CD4-positive, CD25-positive, alpha-beta regulatory T cell (primary cell): ENCODE results near the gene KATNAL2. TPM values are rescaled to one million over a fixed set of nuclear protein-coding genes. Genes with fewer than 3 reads are reported as not detected.
A peak's percentile ranks its signal among the peaks of the same experiment; 100 is the strongest.

ENCODE experiments used
- ATAC-seq, 2 donors: fragments of 150-1000 bp; cut with Tn5 transposase; one replicate each; pipeline ENCODE4 v1.10.0; 2021; ENCODE audit warnings: low read depth in 2 of 2, moderate number of reproducible peaks in 2 of 2, moderate library complexity in 1 of 2
- DNase-seq, 3 donors: peaks; one replicate each; pipeline versions ENCODE4 v3.0.0 to v3.0.0-alpha.2; 2012 to 2022; ENCODE audit warnings: mixed read lengths in 1 of 3
- H3K27ac ChIP-seq: one replicate; pipeline ENCODE4 v1.7.0; 2013; ENCODE audit warnings: mild to moderate bottlenecking, low read length; ENCODE audit not compliant: insufficient read depth, poor library complexity, severe bottlenecking
- H3K27me3 ChIP-seq: one replicate; pipeline ENCODE4 v1.7.0; 2013; ENCODE audit warnings: low read length; ENCODE audit not compliant: control insufficient read depth, insufficient read depth
- H3K36me3 ChIP-seq: one replicate; pipeline ENCODE4 v1.7.0; 2013; ENCODE audit warnings: mild to moderate bottlenecking, low read length, moderate library complexity; ENCODE audit not compliant: control insufficient read depth, insufficient read depth
- H3K4me1 ChIP-seq: 2 replicates; pipeline ENCODE4 v1.7.0; 2013; ENCODE audit warnings: mild to moderate bottlenecking, low read length; ENCODE audit not compliant: insufficient read depth, control insufficient read depth, poor library complexity, severe bottlenecking
- H3K4me3 ChIP-seq: one replicate; pipeline ENCODE4 v1.7.0; 2013; ENCODE audit warnings: low read depth, mild to moderate bottlenecking, low read length, moderate library complexity
- H3K9me3 ChIP-seq, 2 experiments: 1 replicate in 1 of 2; 2 replicates in 1 of 2; pipeline ENCODE4 v1.7.0; 2013; ENCODE audit warnings: low read length in 2 of 2, mild to moderate bottlenecking in 1 of 2, moderate library complexity in 1 of 2; ENCODE audit not compliant: control insufficient read depth in 2 of 2
- H3K27ac Mint-ChIP-seq, 3 donors: one replicate each; pipeline ENCODE4 v1.8.0; 2020 to 2022; ENCODE audit warnings: mild to moderate bottlenecking in 3 of 3, mixed read lengths in 3 of 3, moderate library complexity in 2 of 3
- H3K27me3 Mint-ChIP-seq: one replicate; pipeline ENCODE4 v1.8.0; 2022; ENCODE audit warnings: mild to moderate bottlenecking, mixed read lengths
- H3K36me3 Mint-ChIP-seq: one replicate; pipeline ENCODE4 v1.8.0; 2020; ENCODE audit warnings: mixed read lengths
- H3K4me1 Mint-ChIP-seq, 4 donors: one replicate each; pipeline ENCODE4 v1.8.0; 2020 to 2022; ENCODE audit warnings: mixed read lengths in 4 of 4, mild to moderate bottlenecking in 1 of 4
- H3K4me3 Mint-ChIP-seq, 4 donors: one replicate each; pipeline ENCODE4 v1.8.0; 2020 to 2022; ENCODE audit warnings: mild to moderate bottlenecking in 4 of 4, mixed read lengths in 4 of 4, moderate library complexity in 3 of 4
- H3K9me3 Mint-ChIP-seq, 7 donors: one replicate each; pipeline ENCODE4 v1.8.0; 2020 to 2022; ENCODE audit warnings: mixed read lengths in 7 of 7, mild to moderate bottlenecking in 3 of 7, moderate library complexity in 2 of 7
- polyA plus RNA-seq, 4 donors: library from polyadenylated mRNA; unstranded; fragments of 300-500 nt; fragmentation: Illumina TruSeq; gene quantifications; one replicate each; pipeline ENCODE4 v1.2.3, GENCODE V29; 2021
- total RNA-seq: library from RNA; stranded (reverse); gene quantifications from one replicate; pipeline ENCODE4 v1.2.3, GENCODE V29; 2022

KATNAL2 gene, protein sequence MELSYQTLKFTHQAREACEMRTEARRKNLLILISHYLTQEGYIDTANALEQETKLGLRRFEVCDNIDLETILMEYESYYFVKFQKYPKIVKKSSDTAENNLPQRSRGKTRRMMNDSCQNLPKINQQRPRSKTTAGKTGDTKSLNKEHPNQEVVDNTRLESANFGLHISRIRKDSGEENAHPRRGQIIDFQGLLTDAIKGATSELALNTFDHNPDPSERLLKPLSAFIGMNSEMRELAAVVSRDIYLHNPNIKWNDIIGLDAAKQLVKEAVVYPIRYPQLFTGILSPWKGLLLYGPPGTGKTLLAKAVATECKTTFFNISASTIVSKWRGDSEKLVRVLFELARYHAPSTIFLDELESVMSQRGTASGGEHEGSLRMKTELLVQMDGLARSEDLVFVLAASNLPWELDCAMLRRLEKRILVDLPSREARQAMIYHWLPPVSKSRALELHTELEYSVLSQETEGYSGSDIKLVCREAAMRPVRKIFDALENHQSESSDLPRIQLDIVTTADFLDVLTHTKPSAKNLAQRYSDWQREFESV
- not detected for total RNA-seq
- under 1 TPM in 1 of 4 donors, not detected in 3; 0.51 TPM for polyA plus RNA-seq

DNA sequence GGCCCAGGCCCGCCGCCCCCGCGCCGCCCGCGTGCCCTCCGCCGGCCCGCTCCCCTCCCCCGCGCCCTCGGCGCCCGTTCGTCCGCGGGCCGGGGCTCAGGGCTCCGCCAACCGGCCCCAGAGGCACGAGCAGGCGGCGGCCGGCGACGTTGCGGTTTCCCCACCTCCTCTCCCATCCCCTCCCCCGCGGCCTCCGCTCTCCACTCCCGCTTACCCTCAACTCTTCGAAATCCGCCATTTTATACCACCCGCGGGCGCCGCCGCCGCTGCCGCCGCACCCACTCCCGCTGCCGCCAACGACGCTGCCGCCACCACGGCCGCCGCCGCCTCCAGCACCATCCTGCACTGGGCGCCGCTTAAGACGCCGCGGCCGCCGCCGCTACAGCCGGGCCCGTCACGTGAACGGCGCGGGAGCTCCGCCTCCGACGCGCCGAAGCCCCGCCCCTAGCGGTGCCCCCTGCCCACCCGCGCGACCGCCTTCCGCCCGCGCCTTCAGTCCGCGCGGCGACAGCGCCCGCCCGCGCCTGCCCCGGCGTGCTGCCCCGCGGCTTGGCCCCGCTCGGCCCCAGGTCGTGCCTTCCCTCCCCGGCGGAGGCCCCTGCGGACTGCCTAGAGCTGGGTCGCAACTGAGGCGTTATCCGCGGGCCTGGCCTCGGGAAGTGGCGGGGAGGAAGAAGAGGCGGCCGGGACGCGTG is at the start of gene KATNAL2, which contains the start of gene PIAS2:
TSS of gene KATNAL2 (plus strand) at position 495 of the 695 bp plus-strand sequence. CDS start 29,271 bp downstream, outside the sequence.
TSS of gene PIAS2 (minus strand) at position 400 of the 695 bp plus-strand sequence. CDS start at position 238, 162 bp downstream.
- DNase-seq (peak; percentile 68 to 87 (median 74)), ATAC-seq (peak; percentile 85 to 88)
- Histone ChIP-seq H3K36me3 (no peaks in the 10 kb centered on the region), H3K9me3 (no peaks in the 10 kb centered on the region), H3K27ac (peak within 1 kb of the TSS; percentile 51), H3K4me3 (peak within 1 kb of the TSS; percentile 97), H3K27me3 (no peaks in the 10 kb centered on the region), H3K4me1 (peaks cover 17% of the 10 kb centered on the region)
- H3K9me3 Mint-ChIP-seq = peaks cover 0 to 2% (median 0%) of the 10 kb centered on the region in 7 donors
- peaks cover 8 to 49% (median 38%) of the 10 kb centered on the region in 4 donors for H3K4me1 Mint-ChIP-seq
- peak within 1 kb of the TSS; percentile 93 to 98 (median 96) for H3K4me3 Mint-ChIP-seq
- no peaks in the 10 kb centered on the region for H3K36me3 Mint-ChIP-seq
- peak within 1 kb of the TSS; percentile 91 to 92 (median 92) for H3K27ac Mint-ChIP-seq
- no peaks in the 10 kb centered on the region for H3K27me3 Mint-ChIP-seq

DNA sequence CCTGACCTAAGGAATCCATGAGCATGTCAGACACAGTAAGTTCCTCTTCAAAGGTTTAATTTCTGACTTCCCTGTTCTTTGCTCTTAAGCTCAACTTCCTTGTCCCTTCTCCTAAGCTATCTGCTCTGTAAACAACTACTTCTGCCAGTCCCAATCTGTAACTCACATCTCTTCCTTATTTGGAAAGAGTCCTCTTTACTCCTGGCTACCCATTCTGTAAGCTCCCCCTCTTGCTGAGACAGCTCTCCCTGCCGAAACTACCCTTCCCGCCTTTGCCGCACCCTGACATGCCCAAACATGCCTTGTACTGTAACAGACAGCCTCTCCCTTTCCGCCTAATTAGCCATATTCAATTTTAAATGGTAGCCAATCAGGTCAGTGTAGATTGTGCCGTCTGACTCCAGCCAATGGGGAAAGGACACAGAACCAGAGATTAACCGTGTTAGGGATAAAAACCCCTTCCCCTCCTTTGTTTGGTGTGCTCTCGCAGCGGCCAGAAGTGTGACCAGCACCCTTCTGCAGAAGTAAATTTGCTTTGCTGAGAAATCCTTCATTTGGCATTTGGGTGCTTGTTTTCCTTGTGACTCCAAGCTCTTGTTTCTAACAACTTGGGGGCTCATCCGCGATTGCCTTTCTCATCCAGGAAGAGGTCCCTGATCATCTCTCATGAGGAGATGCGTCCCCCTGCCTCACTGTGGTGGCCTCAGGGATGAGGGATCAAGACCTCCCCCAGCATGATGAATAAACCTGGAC is 49.1 kb upstream of the KATNAL2 start:
- H3K9me3 Mint-ChIP-seq = peaks cover 0 to 34% (median 11%) of the 10 kb centered on the region in 7 donors
- H3K4me3 Mint-ChIP-seq = no peak overlapping the region
- H3K27ac ChIP-seq = no peak overlapping the region

DNA sequence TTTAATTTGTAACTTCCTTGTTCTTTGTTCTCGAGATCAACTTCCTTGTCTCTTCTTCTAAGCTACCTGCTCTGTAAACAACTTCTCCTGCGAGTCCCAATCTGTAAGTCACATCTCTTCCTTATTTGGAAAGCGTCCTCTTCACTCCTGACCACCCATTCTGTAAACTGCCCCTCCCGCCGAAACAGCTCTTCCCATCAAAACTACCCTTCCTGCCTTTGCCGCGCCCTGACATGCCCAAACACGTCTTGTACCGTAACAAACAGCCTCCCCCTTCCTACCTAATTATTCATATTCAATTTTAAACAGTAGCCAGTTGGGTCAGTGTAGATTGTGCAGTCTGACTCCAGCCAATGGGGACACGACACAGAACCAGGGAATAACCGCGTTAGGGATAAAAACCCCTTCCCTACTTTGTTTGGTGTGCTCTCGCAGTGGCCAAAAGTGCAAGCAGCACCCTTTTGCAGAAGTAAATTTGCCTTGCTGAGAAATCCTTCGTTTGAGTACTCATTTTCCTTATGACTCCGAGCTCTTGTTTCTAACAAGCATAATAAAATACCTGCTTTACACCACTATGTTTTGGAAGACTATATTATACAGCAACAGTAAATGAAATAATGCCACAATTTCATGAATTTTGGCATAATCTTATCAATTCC is 39.9 kb upstream of the KATNAL2 start:
- Histone ChIP-seq H3K9me3 (peaks cover 19 to 33% of the 10 kb centered on the region in 2 experiments), H3K36me3 (peaks cover 4% of the 10 kb centered on the region), H3K27ac (no peak overlapping the region), H3K4me1 (no peaks in the 10 kb centered on the region), H3K4me3 (no peak overlapping the region), H3K27me3 (no peaks in the 10 kb centered on the region)
- ATAC-seq (no peak), DNase-seq (no peak)
- Mint-ChIP-seq H3K4me1 (peaks cover 0 to 25% (median 12%) of the 10 kb centered on the region in 4 donors), H3K27ac (peak overlapping the region in 2 of 3 donors; percentile 28 to 84), H3K9me3 (peaks cover 1 to 34% (median 16%) of the 10 kb centered on the region in 7 donors), H3K27me3 (no peaks in the 10 kb centered on the region), H3K4me3 (peak overlapping the region in 1 of 4 donors; percentile 7), H3K36me3 (peaks cover 51% of the 10 kb centered on the region)

More for the DNA sequence above, 49.1 kb upstream of the KATNAL2 start:
- H3K27ac Mint-ChIP-seq = peak overlapping the region in 1 of 3 donors; percentile 65
- Histone ChIP-seq H3K4me1 (no peaks in the 10 kb centered on the region), H3K36me3 (peaks cover 7% of the 10 kb centered on the region), H3K4me3 (no peak overlapping the region), H3K27me3 (no peaks in the 10 kb centered on the region), H3K9me3 (peaks cover 8 to 18% of the 10 kb centered on the region in 2 experiments)
- ATAC-seq (no peak), DNase-seq (no peak)
- peaks cover 36% of the 10 kb centered on the region for H3K36me3 Mint-ChIP-seq
- no peaks in the 10 kb centered on the region for H3K27me3 Mint-ChIP-seq
- H3K4me1 Mint-ChIP-seq = peaks cover 0 to 22% (median 16%) of the 10 kb centered on the region in 4 donors

DNA sequence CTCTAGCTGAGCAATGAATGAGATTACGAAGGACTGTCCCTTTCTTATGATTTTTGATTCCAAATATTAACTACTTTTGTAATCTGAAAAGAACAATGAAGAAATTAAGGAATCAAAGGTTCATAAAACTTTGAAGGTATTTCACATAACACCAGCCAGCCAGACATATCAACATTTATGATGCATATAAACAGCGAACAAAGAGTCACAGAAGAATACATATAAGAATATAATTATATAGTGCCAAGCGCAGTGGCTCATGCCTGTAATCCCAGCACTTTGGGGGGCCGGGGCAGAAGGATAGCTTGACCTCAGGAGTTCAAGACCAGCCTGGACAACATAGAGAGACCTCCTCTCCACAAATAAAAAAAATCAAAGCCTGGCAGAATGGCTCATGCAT is 34.2 kb upstream of the KATNAL2 start:
- H3K9me3 Mint-ChIP-seq = peaks cover 0 to 10% (median 7%) of the 10 kb centered on the region in 7 donors
- H3K27ac Mint-ChIP-seq = no peak overlapping the region
- H3K4me1 Mint-ChIP-seq = peaks cover 0 to 10% (median 7%) of the 10 kb centered on the region in 4 donors
- no peak overlapping the region for H3K27ac ChIP-seq
- peaks cover 31% of the 10 kb centered on the region for H3K36me3 Mint-ChIP-seq
- ATAC-seq (no peak), DNase-seq (no peak)
- no peak overlapping the region for H3K4me3 Mint-ChIP-seq
- H3K36me3 ChIP-seq = peaks cover 6% of the 10 kb centered on the region
- no peaks in the 10 kb centered on the region for H3K27me3 Mint-ChIP-seq
- no peak overlapping the region for H3K4me3 ChIP-seq
- H3K9me3 ChIP-seq = peaks cover 5 to 14% of the 10 kb centered on the region in 2 experiments
- no peaks in the 10 kb centered on the region for H3K4me1 ChIP-seq
- H3K27me3 ChIP-seq = no peaks in the 10 kb centered on the region

DNA sequence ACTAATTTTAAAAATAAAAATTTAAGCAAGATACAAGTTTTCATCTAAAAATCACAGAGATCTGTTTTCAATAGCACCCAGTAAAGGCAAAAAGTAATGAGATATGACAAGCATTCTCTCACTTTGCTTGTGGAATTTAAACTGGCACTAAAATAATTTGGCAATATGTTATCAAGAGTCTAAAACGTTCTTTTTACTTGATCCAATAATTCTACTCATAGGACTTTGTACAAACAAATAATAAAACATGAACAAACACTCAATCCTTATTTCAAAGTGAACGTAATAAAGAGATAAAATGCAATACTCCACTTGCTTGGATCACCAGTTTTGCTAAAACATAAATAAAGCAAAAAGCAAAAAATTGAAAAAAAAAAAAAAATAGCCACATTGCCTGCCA is 30.5 kb upstream of the KATNAL2 start:
- no peaks in the 10 kb centered on the region for H3K27me3 ChIP-seq
- H3K36me3 ChIP-seq = peaks cover 22% of the 10 kb centered on the region
- no peaks in the 10 kb centered on the region for H3K4me1 ChIP-seq
- peaks cover 0 to 12% of the 10 kb centered on the region in 2 experiments for H3K9me3 ChIP-seq
- no peak overlapping the region for H3K27ac ChIP-seq
- no peak for DNase-seq
- ATAC-seq = no peak
- Mint-ChIP-seq H3K27me3 (no peaks in the 10 kb centered on the region), H3K36me3 (peaks cover 35% of the 10 kb centered on the region), H3K9me3 (peaks cover 0 to 12% (median 7%) of the 10 kb centered on the region in 7 donors), H3K27ac (no peak overlapping the region), H3K4me1 (peaks cover 14 to 25% (median 18%) of the 10 kb centered on the region in 4 donors), H3K4me3 (no peak overlapping the region)
- no peak overlapping the region for H3K4me3 ChIP-seq

DNA sequence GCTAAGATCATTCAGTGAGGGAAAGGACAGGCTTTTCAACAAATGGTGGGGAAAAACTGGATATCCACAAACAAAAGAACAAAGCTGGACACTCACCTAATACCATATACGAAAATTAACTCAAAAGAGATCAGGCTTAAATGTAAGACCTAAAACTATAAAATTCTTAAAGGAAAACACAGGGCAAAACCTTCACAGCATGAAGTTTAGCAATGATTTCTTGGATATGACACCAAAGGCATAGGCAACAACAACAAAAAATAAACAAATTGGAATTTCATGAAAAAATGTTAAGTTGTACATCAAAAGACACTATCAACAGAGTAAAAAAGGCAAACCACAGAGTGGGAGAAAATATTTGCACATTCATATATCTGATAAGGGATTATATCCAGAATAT is 28.4 kb upstream of the KATNAL2 start:
- Histone ChIP-seq H3K36me3 (peaks cover 22% of the 10 kb centered on the region), H3K4me1 (no peaks in the 10 kb centered on the region), H3K4me3 (no peak overlapping the region), H3K27ac (no peak overlapping the region), H3K27me3 (no peaks in the 10 kb centered on the region), H3K9me3 (peaks cover 0 to 12% of the 10 kb centered on the region in 2 experiments)
- Mint-ChIP-seq H3K9me3 (peaks cover 0 to 12% (median 7%) of the 10 kb centered on the region in 7 donors), H3K27ac (no peak overlapping the region), H3K4me1 (peaks cover 24 to 41% (median 30%) of the 10 kb centered on the region in 4 donors), H3K27me3 (no peaks in the 10 kb centered on the region), H3K4me3 (no peak overlapping the region), H3K36me3 (peaks cover 35% of the 10 kb centered on the region)
- no peak for DNase-seq
- ATAC-seq = no peak
